MCF 10A (cell line): ENCODE data around the gene KIAA0753. TPM values are rescaled to one million over a fixed set of nuclear protein-coding genes. Genes with fewer than 3 reads are reported as not detected.
"Not testable (repeated sequence)": the region's sequence is repeated elsewhere in the genome, so short reads cannot be mapped to it uniquely, and the experiment has no call there.

Source experiments
- BruUV-seq: library from RNA; stranded (reverse); fragments of 400-500 nt; replicated peaks from 2 replicates; lab custom pipeline; 2021; lab: Mats Ljungman, UMichigan
- CTCF ChIA-PET: fragments of 300-600 bp; sonication (Branson Sonifier 250); formaldehyde crosslinking; extraction: SDS; loops from one replicate; lab custom pipeline; 2021; ENCODE audit warnings: antibody characterized with exemption, inconsistent platforms; lab: Yijun Ruan, JAX
- POLR2A ChIA-PET: fragments of 300-600, 350-650 bp; sonication (Branson Sonifier 250); formaldehyde crosslinking; extraction: SDS; loops from one replicate; lab custom pipeline; 2020; ENCODE audit warnings: antibody characterized with exemption, inconsistent platforms; lab: Yijun Ruan, JAX
- DNase-seq: peaks from one replicate; pipeline ENCODE4 v3.0.0-alpha.2; 2018; ENCODE audit not compliant: unreplicated experiment
- H3K27ac Mint-ChIP-seq: one replicate; pipeline ENCODE4 v1.8.0; 2022; ENCODE audit warnings: mild to moderate bottlenecking, low read depth, mixed read lengths; ENCODE audit not compliant: unreplicated experiment
- H3K27me3 Mint-ChIP-seq: one replicate; pipeline ENCODE4 v1.8.0; 2022; ENCODE audit warnings: mixed read lengths; ENCODE audit not compliant: insufficient read depth, unreplicated experiment
- H3K36me3 Mint-ChIP-seq: one replicate; pipeline ENCODE4 v1.8.0; 2022; ENCODE audit warnings: mild to moderate bottlenecking, moderate library complexity, mixed read lengths; ENCODE audit not compliant: insufficient read depth, unreplicated experiment
- H3K4me1 Mint-ChIP-seq: one replicate; pipeline ENCODE4 v1.8.0; 2022; ENCODE audit warnings: mixed read lengths; ENCODE audit not compliant: insufficient read depth, unreplicated experiment
- H3K4me3 Mint-ChIP-seq: one replicate; pipeline ENCODE4 v1.8.0; 2022; ENCODE audit warnings: mild to moderate bottlenecking, moderate library complexity, mixed read lengths; ENCODE audit not compliant: unreplicated experiment
- H3K9me3 Mint-ChIP-seq: one replicate; pipeline ENCODE4 v1.8.0; 2022; ENCODE audit warnings: mixed read lengths; ENCODE audit not compliant: unreplicated experiment
- intact Hi-C: fragments of 100-400 bp; cut with micrococcal nuclease; formaldehyde crosslinking; loops from 2 replicates; pipeline ENCODE4 v1.14.1; 2022
- total RNA-seq: library from RNA; stranded (reverse); gene quantifications from 2 replicates; pipeline ENCODE4 v1.2.3, GENCODE V29; 2022
- TF ChIP-seq, protein P1 (sequence below): fragments of 200-600 bp; IDR thresholded peaks from one replicate; pipeline ENCODE4 v1.8.0; 2022; ENCODE audit warnings: antibody characterized with exemption, mild to moderate bottlenecking; ENCODE audit not compliant: unreplicated experiment

Gene KIAA0753
- total RNA-seq, 1 experiment from 2014 or later: 22.8 TPM

DNA sequence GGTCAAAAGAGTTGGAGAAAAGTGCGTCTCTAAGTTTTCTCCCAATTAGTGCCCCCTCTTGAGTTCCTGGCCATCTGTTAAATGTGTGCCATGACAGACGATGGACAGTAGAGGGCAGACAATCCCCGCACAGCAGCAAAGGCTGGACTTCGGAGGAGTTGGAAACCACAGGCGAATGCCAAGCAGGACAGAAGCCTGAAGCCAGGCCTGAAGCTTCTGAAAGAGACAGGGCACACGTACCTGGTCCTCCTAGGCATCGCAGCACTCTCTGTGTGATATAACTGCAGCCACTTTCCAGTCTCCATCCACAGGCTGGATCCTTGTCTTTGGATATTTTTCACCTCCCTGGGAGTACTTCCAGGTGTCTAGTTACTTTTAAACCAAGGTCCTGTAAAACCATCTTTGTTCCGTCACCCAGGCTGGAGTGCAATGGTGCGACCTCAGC, 25.6 kb upstream of the KIAA0753 start:
- POLR2A ChIA-PET: interaction anchor here (0.6 to 2.6 kb wide), 8 partner anchors 15 to 347 kb away, joined by 3 to 12 read pairs (median 4); partner anchors contain the start of gene RNASEK
- no peaks in the 10 kb centered on the region for H3K36me3 Mint-ChIP-seq
- CTCF ChIA-PET: interaction anchor here (0.6 to 8.1 kb wide), 34 partner anchors 9 to 359 kb away, joined by 3 to 73 read pairs (median 4); no protein-coding TSS in a partner anchor
- no peaks in the 10 kb centered on the region for H3K9me3 Mint-ChIP-seq
- no TSS peak for BruUV-seq
- peaks cover 30% of the 10 kb centered on the region for H3K4me1 Mint-ChIP-seq
- TF ChIP-seq, protein P1, sequence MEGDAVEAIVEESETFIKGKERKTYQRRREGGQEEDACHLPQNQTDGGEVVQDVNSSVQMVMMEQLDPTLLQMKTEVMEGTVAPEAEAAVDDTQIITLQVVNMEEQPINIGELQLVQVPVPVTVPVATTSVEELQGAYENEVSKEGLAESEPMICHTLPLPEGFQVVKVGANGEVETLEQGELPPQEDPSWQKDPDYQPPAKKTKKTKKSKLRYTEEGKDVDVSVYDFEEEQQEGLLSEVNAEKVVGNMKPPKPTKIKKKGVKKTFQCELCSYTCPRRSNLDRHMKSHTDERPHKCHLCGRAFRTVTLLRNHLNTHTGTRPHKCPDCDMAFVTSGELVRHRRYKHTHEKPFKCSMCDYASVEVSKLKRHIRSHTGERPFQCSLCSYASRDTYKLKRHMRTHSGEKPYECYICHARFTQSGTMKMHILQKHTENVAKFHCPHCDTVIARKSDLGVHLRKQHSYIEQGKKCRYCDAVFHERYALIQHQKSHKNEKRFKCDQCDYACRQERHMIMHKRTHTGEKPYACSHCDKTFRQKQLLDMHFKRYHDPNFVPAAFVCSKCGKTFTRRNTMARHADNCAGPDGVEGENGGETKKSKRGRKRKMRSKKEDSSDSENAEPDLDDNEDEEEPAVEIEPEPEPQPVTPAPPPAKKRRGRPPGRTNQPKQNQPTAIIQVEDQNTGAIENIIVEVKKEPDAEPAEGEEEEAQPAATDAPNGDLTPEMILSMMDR: peak; percentile 93
- DNase-seq: peak; percentile 86
- intact Hi-C loops: loop anchor here (1.0 to 5.0 kb wide), 6 partner anchors 134 to 356 kb away; partner anchors contain the start of gene BCL6B
- peaks cover 5% of the 10 kb centered on the region for H3K27me3 Mint-ChIP-seq
- no peak overlapping the region for H3K27ac Mint-ChIP-seq
- H3K4me3 Mint-ChIP-seq: no peak overlapping the region

DNA sequence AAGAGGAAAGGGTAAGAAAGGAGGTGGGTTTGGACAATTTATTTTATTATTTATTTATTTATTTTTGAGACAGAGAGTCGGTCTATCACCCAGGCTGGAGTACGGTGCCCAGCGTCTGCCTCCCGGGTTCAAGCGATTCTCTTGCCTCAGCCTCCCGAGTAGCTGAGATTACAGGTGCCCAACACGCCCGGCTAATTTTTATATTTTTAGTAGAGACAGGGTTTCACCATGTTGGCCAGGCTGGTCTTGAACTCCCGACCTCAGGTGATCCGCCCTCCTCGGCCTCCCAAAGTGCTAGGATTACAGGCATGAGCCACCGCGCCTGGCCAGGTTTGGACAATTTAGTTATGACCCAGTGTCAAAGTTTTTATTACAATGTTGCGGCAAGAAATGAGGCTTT, 22.7 kb upstream of the KIAA0753 start:
- H3K9me3 Mint-ChIP-seq, H3K36me3 Mint-ChIP-seq, intact Hi-C loops, H3K4me3 Mint-ChIP-seq, BruUV-seq, DNase-seq, H3K27ac Mint-ChIP-seq: not testable (repeated sequence)
- H3K4me1 Mint-ChIP-seq: peaks cover 20% of the 10 kb centered on the region
- CTCF ChIA-PET: interaction anchor here (0.7 to 1.0 kb wide), 2 partner anchors 173 to 356 kb away, joined by 3 to 6 read pairs; no protein-coding TSS in a partner anchor
- H3K27me3 Mint-ChIP-seq: peaks cover 20% of the 10 kb centered on the region
- POLR2A ChIA-PET: interaction anchor here (0.7 kb wide), 1 partner anchor 12 kb away, joined by 5 read pairs; no protein-coding TSS in a partner anchor

DNA sequence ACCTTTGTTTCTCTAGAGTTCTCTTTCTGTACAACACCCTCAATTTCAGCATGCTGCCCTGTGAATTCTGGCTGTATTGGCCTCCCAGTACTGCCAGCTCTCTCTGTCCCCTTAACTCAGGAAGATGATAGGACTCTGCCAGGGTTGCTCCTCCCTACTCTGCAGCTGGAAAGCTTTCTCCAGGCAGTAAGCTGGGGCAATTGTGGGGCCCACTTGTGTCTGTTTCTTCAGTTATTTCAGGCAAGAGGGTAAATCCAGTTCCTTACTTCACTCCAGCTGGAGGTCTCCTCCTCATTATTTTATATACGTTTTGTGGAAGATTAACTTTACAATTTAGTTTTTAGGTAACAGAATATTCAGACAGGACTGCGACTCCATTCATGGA, 20.9 kb upstream of the KIAA0753 start:
- ChIA-PET CTCF (interaction anchor here (0.7 kb wide), 1 partner anchor 360 kb away, joined by 3 read pairs; no protein-coding TSS in a partner anchor), POLR2A (interaction anchor here (1.0 kb wide), 1 partner anchor 10 kb away, joined by 3 read pairs; no protein-coding TSS in a partner anchor)
- H3K36me3 Mint-ChIP-seq: no peaks in the 10 kb centered on the region
- intact Hi-C loops: no loop called here
- TF ChIP-seq, protein P1: no peak
- peaks cover 20% of the 10 kb centered on the region for H3K27me3 Mint-ChIP-seq
- no TSS peak for BruUV-seq
- no peak for DNase-seq
- H3K27ac Mint-ChIP-seq: no peak overlapping the region
- H3K9me3 Mint-ChIP-seq: no peaks in the 10 kb centered on the region
- peaks cover 14% of the 10 kb centered on the region for H3K4me1 Mint-ChIP-seq
- no peak overlapping the region for H3K4me3 Mint-ChIP-seq

DNA sequence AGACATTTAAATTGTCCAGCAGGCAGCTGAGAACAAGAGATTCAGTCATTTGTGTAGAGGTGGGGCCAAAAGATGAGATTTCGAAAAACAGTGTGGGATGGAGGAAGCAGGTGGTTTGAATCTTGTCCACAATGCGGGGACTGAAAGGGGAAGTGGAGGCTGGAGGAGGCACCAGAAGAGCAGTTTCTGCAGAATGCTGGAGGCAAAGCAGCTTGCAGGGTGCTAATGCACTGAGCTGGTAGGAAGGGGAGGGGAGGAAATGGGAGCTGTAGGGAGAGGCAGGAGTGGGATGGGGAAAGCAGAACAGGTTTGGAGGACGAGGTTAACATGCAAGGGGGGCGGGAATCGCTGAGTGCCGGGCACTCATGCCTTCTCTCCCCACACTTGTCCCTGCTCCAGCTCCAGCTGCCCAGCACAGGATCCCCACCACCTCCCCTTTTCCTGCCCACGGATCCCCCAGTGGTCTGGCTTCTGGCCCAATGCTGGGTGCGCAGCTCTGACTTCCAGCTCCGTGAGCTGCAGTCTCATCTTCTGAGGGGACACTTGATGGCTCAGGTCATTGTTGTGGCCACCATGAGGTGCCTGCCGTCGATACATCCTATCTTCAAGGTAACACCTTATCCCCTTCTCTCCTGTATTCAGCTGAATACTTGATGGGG, 20.4 kb upstream of the KIAA0753 start:
- POLR2A ChIA-PET: interaction anchor here (1.0 kb wide), 1 partner anchor 10 kb away, joined by 3 read pairs; no protein-coding TSS in a partner anchor
- CTCF ChIA-PET: interaction anchor here (0.7 kb wide), 1 partner anchor 360 kb away, joined by 3 read pairs; no protein-coding TSS in a partner anchor
- Mint-ChIP-seq H3K9me3 (no peaks in the 10 kb centered on the region), H3K4me1 (peaks cover 10% of the 10 kb centered on the region), H3K36me3 (no peaks in the 10 kb centered on the region), H3K27ac (no peak overlapping the region), H3K4me3 (no peak overlapping the region), H3K27me3 (peaks cover 23% of the 10 kb centered on the region)
- intact Hi-C loops: no loop called here
- TF ChIP-seq, protein P1: no peak
- DNase-seq: no peak
- BruUV-seq: no TSS peak
